ENCODE results near the gene CTSL. TPM values are rescaled to one million over a fixed set of nuclear protein-coding genes. Genes with fewer than 3 reads are reported as not detected.

The CTSL gene
- total and polyA plus RNA-seq, 4 donors: 156 to 210 (median 180) TPM

- H3K9me3 ChIP-seq (ENCODE audit: control insufficient read depth in 4 of 4, low read length in 3 of 4): no peaks in the 10 kb centered on the region
- WGBS: 85% methylated on average over 5 of the region's 5 CpGs
- H3K4me3 ChIP-seq (ENCODE audit: low read depth in 1 of 3, low read length in 3 of 3): no peak overlapping the region
Observed at GRCh38 chr9:87708546-87708945, 17.4 kb upstream of the CTSL start.

More at GRCh38 chr9:87708546-87708945, 17.4 kb upstream of the CTSL start:
- Histone ChIP-seq H3K27ac (ENCODE audit: low read depth in 1 of 2, low read length in 2 of 2) (no peak overlapping the region), H3K4me1 (ENCODE audit: control insufficient read depth in 4 of 4, insufficient read depth in 4 of 4, low read length in 3 of 4) (no peaks in the 10 kb centered on the region), H3K9ac (ENCODE audit: low read depth in 1 of 2, low read length in 2 of 2) (no peak overlapping the region), H3K36me3 (ENCODE audit: control insufficient read depth in 4 of 4, insufficient read depth in 3 of 4, low read depth in 1 of 4, low read length in 3 of 4) (peaks cover 0 to 39% (median 31%) of the 10 kb centered on the region in 4 donors), H3K27me3 (ENCODE audit: control insufficient read depth in 4 of 4, insufficient read depth in 4 of 4, low read length in 3 of 4) (no peaks in the 10 kb centered on the region)
- TF ChIP-seq SP1 (IDR thresholded peaks at IDR 0.05) (no peak), RAD21 (IDR thresholded peaks at IDR 0.05) (no peak), HNF4A (conservative IDR thresholded peaks at IDR 0.05) (no peak), TAF1 (conservative IDR thresholded peaks at IDR 0.05) (no peak), ATF3 (IDR thresholded peaks at IDR 0.05) (no peak), CTCF (IDR thresholded peaks at IDR 0.05; ENCODE audit: low read depth, low read length, missing input control) (no peak), ZBTB33 (IDR thresholded peaks at IDR 0.05) (no peak), NR2F2 (IDR thresholded peaks at IDR 0.05) (no peak), FOXA1 (IDR thresholded peaks at IDR 0.05) (no peak), JUND (IDR thresholded peaks at IDR 0.05) (no peak), MAX (IDR thresholded peaks at IDR 0.05) (no peak), FOXA2 (IDR thresholded peaks at IDR 0.05) (no peak), HNF4G (IDR thresholded peaks at IDR 0.05) (no peak), REST (IDR thresholded peaks at IDR 0.05) (no peak), EGR1 (IDR thresholded peaks at IDR 0.05; ENCODE audit: low read depth in 2 of 2) (no peak), GABPA (IDR thresholded peaks at IDR 0.05 in 1 of 2, conservative IDR thresholded peaks at IDR 0.05 in 1 of 2) (no peak), YY1 (IDR thresholded peaks at IDR 0.05) (no peak), RXRA (IDR thresholded peaks at IDR 0.05) (no peak)
- DNase-seq (ENCODE audit: low spot score): no peak

Data from liver (tissue), 9 donors.